Measurements from ENCODE around the gene PTPRK. TPM values are rescaled to one million over a fixed set of nuclear protein-coding genes. Genes with fewer than 3 reads are reported as not detected.

Gene PTPRK
- total and polyA plus RNA-seq, 2 of the 8 experiments (the other 6 are each of a cell fraction or from before 2014, with no cell fraction given) = 11.4 to 47.3 TPM

DNA sequence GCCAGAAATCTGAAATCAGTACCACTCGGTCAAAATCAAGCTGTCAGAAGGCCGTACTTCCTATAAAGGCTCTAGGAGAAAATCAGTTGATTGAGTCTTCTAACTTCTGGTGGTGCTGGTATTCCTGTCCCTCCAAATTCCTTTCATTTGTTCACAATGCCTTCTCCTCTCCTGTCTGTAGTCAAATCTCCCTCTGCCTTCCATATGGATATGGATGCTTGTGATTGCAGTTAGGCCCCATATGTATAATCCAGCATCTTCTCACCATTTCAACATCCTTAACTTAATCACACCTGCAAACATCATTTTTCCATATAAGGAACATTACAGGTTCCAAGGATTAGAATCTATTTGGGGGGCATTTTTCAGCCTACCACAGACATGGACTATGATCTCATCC, 331.7 kb downstream of the PTPRK start:
- Histone ChIP-seq H2BK15ac (ENCODE audit: low read length) (no peak overlapping the region), H3K56ac (replicated peaks; ENCODE audit: insufficient read length, low read depth, low read length) (no peak overlapping the region), H2BK12ac (ENCODE audit: low read depth, low read length) (no peak overlapping the region), H3K36me3 (ENCODE audit: control insufficient read depth in 2 of 4, insufficient read depth in 4 of 4, low read length in 3 of 4) (peaks cover 0 to 7% (median 3%) of the 10 kb centered on the region in 4 experiments; a peak in 3 of 8 replicates), H3K4ac (replicated peaks; ENCODE audit: insufficient read length, low read depth, low read length) (no peak overlapping the region), H2BK20ac (ENCODE audit: low read length) (no peak overlapping the region), H2AK5ac (ENCODE audit: low read depth, low read length) (no peak overlapping the region), H4K5ac (ENCODE audit: insufficient read length, low read depth, low read length) (no peak overlapping the region), H3K23ac (ENCODE audit: insufficient read length) (no peak overlapping the region), H3K14ac (ENCODE audit: insufficient read length) (no peak overlapping the region), H3K9me3 (ENCODE audit: insufficient read depth in 2 of 2, low read depth in 1 of 2, low read length in 1 of 2) (no peaks in the 10 kb centered on the region), H4K20me1 (replicated peaks in 1 of 2; ENCODE audit: control insufficient read depth in 1 of 2, insufficient read depth in 2 of 2, low read length in 2 of 2) (no peaks in the 10 kb centered on the region), H3K9ac (replicated peaks in 1 of 4; ENCODE audit: extremely low read depth in 1 of 4, low read depth in 3 of 4, low read length in 3 of 4) (no peak overlapping the region), H3K23me2 (ENCODE audit: low read depth, low read length) (no peaks in the 10 kb centered on the region), H4K91ac (replicated peaks; ENCODE audit: insufficient read length, low read length) (no peak overlapping the region), H3K4me1 (replicated peaks in 1 of 4; ENCODE audit: control insufficient read depth in 3 of 4, insufficient read depth in 4 of 4, low read length in 3 of 4) (no peaks in the 10 kb centered on the region), H3K79me2 (ENCODE audit: control insufficient read depth in 1 of 2, insufficient read depth in 2 of 2, low read length in 2 of 2) (no peaks in the 10 kb centered on the region), H3K79me1 (ENCODE audit: low read depth, low read length) (no peaks in the 10 kb centered on the region), H3K27me3 (replicated peaks in 1 of 4; ENCODE audit: control insufficient read depth in 3 of 4, extremely low read depth in 1 of 4, insufficient read depth in 3 of 4, low read length in 3 of 4) (no peaks in the 10 kb centered on the region), H3K4me2 (ENCODE audit: insufficient read depth in 1 of 2, low read depth in 2 of 2, low read length in 2 of 2) (no peak overlapping the region), H3K4me3 (ENCODE audit: extremely low read depth in 1 of 4, insufficient read depth in 2 of 4, low read depth in 3 of 4, low read length in 4 of 4) (no peak overlapping the region), H2BK5ac (ENCODE audit: low read depth, low read length) (no peak overlapping the region), H3K27ac (ENCODE audit: low read depth, low read length) (no peak overlapping the region), H3K18ac (ENCODE audit: extremely low read depth, low read length) (no peak overlapping the region), H2BK120ac (replicated peaks; ENCODE audit: low read depth, low read length) (no peak overlapping the region), H2AFZ (ENCODE audit: low read length) (no peak overlapping the region), H4K8ac (ENCODE audit: extremely low read depth, insufficient read depth, low read length) (no peak overlapping the region)
- WGBS, 2 experiments (ENCODE audit: extremely low coverage in 1 of 2, insufficient coverage in 1 of 2, insufficient read length in 1 of 2, insufficient replicate concordance in 2 of 2, low coverage in 1 of 2, low lambda C conversion rate in 2 of 2, missing lambda C conversion rate in 1 of 2) = 97% methylated on average over 2 of the region's 2 CpGs; no CpG with 5 or more reads in 1 of the 2 experiments
- CTCF ChIA-PET (ENCODE audit: partially characterized antibody) = no interaction called here
- no peak for DNase-seq (ENCODE audit: low read depth in 1 of 2, low spot score in 2 of 2)
- FAIRE-seq = no peak
- no peak for TF ChIP-seq RNF2 (IDR thresholded peaks at IDR 0.05; ENCODE audit: borderline replicate concordance, low read depth, low read length, missing control alignments, poor library complexity, severe bottlenecking)
- TF ChIP-seq KDM1A (IDR thresholded peaks at IDR 0.05; ENCODE audit: borderline replicate concordance, low read length) = no peak
- no peak for TF ChIP-seq EGR1 (IDR thresholded peaks at IDR 0.05; ENCODE audit: borderline replicate concordance, low read depth, low read length)
- no peak for TF ChIP-seq TAF7 (optimal IDR thresholded peaks at IDR 0.05; ENCODE audit: borderline replicate concordance, low read depth, low read length)
- TF ChIP-seq, protein P1, sequence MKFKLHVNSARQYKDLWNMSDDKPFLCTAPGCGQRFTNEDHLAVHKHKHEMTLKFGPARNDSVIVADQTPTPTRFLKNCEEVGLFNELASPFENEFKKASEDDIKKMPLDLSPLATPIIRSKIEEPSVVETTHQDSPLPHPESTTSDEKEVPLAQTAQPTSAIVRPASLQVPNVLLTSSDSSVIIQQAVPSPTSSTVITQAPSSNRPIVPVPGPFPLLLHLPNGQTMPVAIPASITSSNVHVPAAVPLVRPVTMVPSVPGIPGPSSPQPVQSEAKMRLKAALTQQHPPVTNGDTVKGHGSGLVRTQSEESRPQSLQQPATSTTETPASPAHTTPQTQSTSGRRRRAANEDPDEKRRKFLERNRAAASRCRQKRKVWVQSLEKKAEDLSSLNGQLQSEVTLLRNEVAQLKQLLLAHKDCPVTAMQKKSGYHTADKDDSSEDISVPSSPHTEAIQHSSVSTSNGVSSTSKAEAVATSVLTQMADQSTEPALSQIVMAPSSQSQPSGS (IDR thresholded peaks at IDR 0.05; ENCODE audit: low read length) = no peak
- no peak for TF ChIP-seq CHD1 (IDR thresholded peaks at IDR 0.05; ENCODE audit: low read depth, low read length)
- no peak for TF ChIP-seq RBBP5 (IDR thresholded peaks at IDR 0.05; ENCODE audit: borderline replicate concordance, low read depth, low read length)
- TF ChIP-seq SIX5 (IDR thresholded peaks at IDR 0.05; ENCODE audit: low read depth, low read length) = no peak
- POLR2A ChIA-PET (ENCODE audit: partially characterized antibody) = no interaction called here
